SK-N-SH treated with all-trans-retinoic acid at 6 μM for 48 hours (cell line): ENCODE measurements around the gene E2F6.

ENCODE experiments used
- ATAC-seq: fragments of 200-7000 bp; cut with Tn5 transposase; 3 replicates; pipeline ENCODE4 v1.9.1; 2020; ENCODE audit warnings: mild to moderate bottlenecking, moderate library complexity
- ARNTL ChIP-seq: fragments of 450-650 bp; formaldehyde crosslinking; IDR thresholded peaks from 2 replicates; pipeline ENCODE4 v1.5.0; 2020; ENCODE audit warnings: low read depth, mild to moderate bottlenecking, moderate library complexity, borderline replicate concordance
- BACH2 ChIP-seq: fragments of 250-450 bp; sonication (Bioruptor Pico); IDR thresholded peaks from 2 replicates; pipeline ENCODE4 v1.9.0; 2021; ENCODE audit warnings: mild to moderate bottlenecking, borderline replicate concordance
- CREB5 ChIP-seq: fragments of 250-450 bp; sonication (Bioruptor Pico); IDR thresholded peaks from 2 replicates; pipeline ENCODE4 v1.5.1; 2020; ENCODE audit warnings: low read depth, mild to moderate bottlenecking, moderate library complexity
- CSDC2 ChIP-seq: fragments of 250-450 bp; sonication (Bioruptor Pico); IDR thresholded peaks from 2 replicates; pipeline ENCODE4 v1.5.0; 2020; ENCODE audit warnings: mild to moderate bottlenecking, moderate library complexity
- CSRNP3 ChIP-seq: fragments of 250-450 bp; sonication (Bioruptor Pico); IDR thresholded peaks from 2 replicates; pipeline ENCODE4 v1.5.1; 2021; ENCODE audit warnings: mild to moderate bottlenecking, moderate library complexity
- ISL1 ChIP-seq: fragments of 250-450 bp; sonication (Bioruptor Pico); IDR thresholded peaks from 2 replicates; pipeline ENCODE4 v2.1.2; 2022; ENCODE audit warnings: mild to moderate bottlenecking, moderate library complexity
- OSR1 ChIP-seq: fragments of 250-450 bp; sonication (Bioruptor Pico); IDR thresholded peaks from 2 replicates; pipeline ENCODE4 v1.8.0; 2022; ENCODE audit warnings: moderate library complexity, mild to moderate bottlenecking, inconsistent platforms
- PATZ1 ChIP-seq: fragments of 250-450 bp; sonication (Bioruptor Pico); IDR thresholded peaks from 2 replicates; pipeline ENCODE4 v1.8.0; 2020; ENCODE audit warnings: mild to moderate bottlenecking, moderate library complexity, borderline replicate concordance
- POU6F1 ChIP-seq: fragments of 250-450 bp; sonication (Bioruptor Pico); IDR thresholded peaks from 2 replicates; pipeline ENCODE4 v1.8.0; 2021; ENCODE audit warnings: low read depth, mild to moderate bottlenecking, moderate library complexity, borderline replicate concordance
- PPARA ChIP-seq: fragments of 250-450 bp; sonication (Bioruptor Pico); IDR thresholded peaks from 2 replicates; pipeline ENCODE4 v1.5.0; 2020; ENCODE audit warnings: mild to moderate bottlenecking, borderline replicate concordance
- RARB ChIP-seq: fragments of 250-450 bp; sonication (Bioruptor Pico); IDR thresholded peaks from 2 replicates; pipeline ENCODE4 v1.8.0; 2021; ENCODE audit warnings: mild to moderate bottlenecking, moderate library complexity
- TCF4 ChIP-seq: fragments of 250-450 bp; sonication (Bioruptor Pico); IDR thresholded peaks from 2 replicates; pipeline ENCODE4 v1.8.0; 2021; ENCODE audit warnings: mild to moderate bottlenecking, moderate library complexity, borderline replicate concordance
- TSHZ2 ChIP-seq: fragments of 250-450 bp; sonication (Bioruptor Pico); IDR thresholded peaks from 2 replicates; pipeline ENCODE4 v1.5.0; 2020; ENCODE audit warnings: mild to moderate bottlenecking, moderate library complexity
- ZC3H10 ChIP-seq: fragments of 250-450 bp; sonication (Bioruptor Pico); IDR thresholded peaks from 2 replicates; pipeline ENCODE4 v1.5.1; 2021; ENCODE audit warnings: mild to moderate bottlenecking, moderate library complexity
- ZFP3 ChIP-seq: fragments of 250-450 bp; sonication (Bioruptor Pico); IDR thresholded peaks from 2 replicates; pipeline ENCODE4 v1.5.0; 2020; ENCODE audit warnings: mild to moderate bottlenecking, moderate library complexity
- ZFP30 ChIP-seq: fragments of 450-650 bp; formaldehyde crosslinking; IDR thresholded peaks from 2 replicates; pipeline ENCODE4 v1.5.0; 2022; ENCODE audit warnings: mild to moderate bottlenecking, moderate library complexity
- ZNF565 ChIP-seq: fragments of 450-650 bp; formaldehyde crosslinking; conservative IDR thresholded peaks from 2 replicates; pipeline ENCODE4 v1.5.0; 2020; ENCODE audit warnings: low read depth, mild to moderate bottlenecking, moderate library complexity
- ZNF70 ChIP-seq: fragments of 450-650 bp; formaldehyde crosslinking; IDR thresholded peaks from 2 replicates; pipeline ENCODE4 v1.5.0; 2020; ENCODE audit warnings: mild to moderate bottlenecking, moderate library complexity

Gene E2F6

GRCh38 chr2:11456251-11456650 lies 9.7 kb downstream of the E2F6 start:
- no peak for ATAC-seq
- TF ChIP-seq PATZ1 (CRISPR knock-in tag), result no peak

GRCh38 chr2:11454824-11455223 lies 11.1 kb downstream of the E2F6 start:
- TF ChIP-seq OSR1, result no peak
- TF ChIP-seq BACH2 (CRISPR knock-in tag), result no peak
- TF ChIP-seq ZNF70 (CRISPR knock-in tag), result no peak
- TF ChIP-seq TSHZ2 (CRISPR knock-in tag), result no peak
- no peak for TF ChIP-seq POU6F1 (CRISPR knock-in tag)
- TF ChIP-seq, all 23 proteins: peak for 0
- no peak for ATAC-seq

- TF ChIP-seq TCF4, result no peak
- TF ChIP-seq ARNTL (CRISPR knock-in tag), result no peak
- no peak for TF ChIP-seq ISL1 (CRISPR knock-in tag)
- TF ChIP-seq ZC3H10 (CRISPR knock-in tag), result no peak
- TF ChIP-seq ZFP30 (CRISPR knock-in tag), result no peak
- no peak for TF ChIP-seq ZNF70 (CRISPR knock-in tag)
- no peak for TF ChIP-seq POU6F1 (CRISPR knock-in tag)
- no peak for ATAC-seq
These were observed 15.2 kb downstream of the E2F6 start for GRCh38 chr2:11450791-11451190.

GRCh38 chr2:11446733-11447248 lies 19.2 kb downstream of the E2F6 start:
- TF ChIP-seq TCF4 (no peak), CREB5 (CRISPR knock-in tag) (no peak), CSDC2 (CRISPR knock-in tag) (no peak), CSRNP3 (CRISPR knock-in tag) (no peak), ARNTL (CRISPR knock-in tag) (no peak), PPARA (no peak), ZFP3 (no peak), ZNF565 (CRISPR knock-in tag) (no peak), RARB (CRISPR knock-in tag) (no peak), ISL1 (CRISPR knock-in tag) (no peak), ZC3H10 (CRISPR knock-in tag) (no peak), ZNF70 (CRISPR knock-in tag) (no peak)
- ATAC-seq, result peak; percentile 88
